PFSK-1 (cell line): ENCODE data around the gene LINC00305.

Experiments
- FOXP2 ChIP-seq: optimal IDR thresholded peaks from 2 replicates; pipeline ENCODE3; 2011; ENCODE audit warnings: borderline replicate concordance, control low read depth, inconsistent platforms; ENCODE audit not compliant: insufficient read depth; ENCODE audit errors: extremely low read length, extremely low read depth
- POLR2AphosphoS5 ChIP-seq: IDR thresholded peaks from 2 replicates; pipeline ENCODE4 v1.6.1; 2012; ENCODE audit warnings: low read depth, mild to moderate bottlenecking, control low read depth, low read length, moderate library complexity

GRCh38 chr18:64032312-64032711 lies 116.6 kb downstream of the LINC00305 start:
- TF ChIP-seq FOXP2 (no peak), POLR2AphosphoS5 (no peak)
